Dedifferentiated amniotic fluid mesenchymal stem cell (primary cell): Measurements from ENCODE around the gene CTDSP1.
A peak's percentile ranks its signal among the peaks of the same experiment; 100 is the strongest.

Experiments used
- DNase-seq: peaks from one replicate; pipeline ENCODE4 v3.0.0-alpha.2; 2016; ENCODE audit errors: extremely low spot score

The CTDSP1 gene

GRCh38 chr2:218383892-218384519 is 15.7 kb upstream of the CTDSP1 start:
- no peak for DNase-seq

DNA sequence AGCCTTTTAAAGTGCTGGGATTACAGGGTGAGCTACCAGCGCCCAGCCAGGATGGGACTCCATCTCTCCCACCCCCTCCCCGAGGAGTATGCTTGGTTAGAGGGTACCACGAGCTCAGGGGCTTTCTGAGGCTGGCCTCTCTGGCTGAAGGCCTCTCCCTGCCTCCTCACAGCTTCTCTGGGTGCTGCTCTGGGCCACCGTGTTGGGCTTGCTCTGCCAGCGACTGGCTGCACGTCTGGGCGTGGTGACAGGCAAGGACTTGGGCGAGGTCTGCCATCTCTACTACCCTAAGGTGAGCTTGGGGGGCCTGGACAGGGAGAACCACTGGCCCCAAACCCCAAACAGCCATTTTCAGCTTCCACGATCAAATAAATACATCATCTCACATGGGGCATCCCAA is 14.7 kb upstream of the CTDSP1 start:
- DNase-seq: no peak

- no peak for DNase-seq
These were observed 12.9 kb upstream of the CTDSP1 start for GRCh38 chr2:218386505-218387368.

DNA sequence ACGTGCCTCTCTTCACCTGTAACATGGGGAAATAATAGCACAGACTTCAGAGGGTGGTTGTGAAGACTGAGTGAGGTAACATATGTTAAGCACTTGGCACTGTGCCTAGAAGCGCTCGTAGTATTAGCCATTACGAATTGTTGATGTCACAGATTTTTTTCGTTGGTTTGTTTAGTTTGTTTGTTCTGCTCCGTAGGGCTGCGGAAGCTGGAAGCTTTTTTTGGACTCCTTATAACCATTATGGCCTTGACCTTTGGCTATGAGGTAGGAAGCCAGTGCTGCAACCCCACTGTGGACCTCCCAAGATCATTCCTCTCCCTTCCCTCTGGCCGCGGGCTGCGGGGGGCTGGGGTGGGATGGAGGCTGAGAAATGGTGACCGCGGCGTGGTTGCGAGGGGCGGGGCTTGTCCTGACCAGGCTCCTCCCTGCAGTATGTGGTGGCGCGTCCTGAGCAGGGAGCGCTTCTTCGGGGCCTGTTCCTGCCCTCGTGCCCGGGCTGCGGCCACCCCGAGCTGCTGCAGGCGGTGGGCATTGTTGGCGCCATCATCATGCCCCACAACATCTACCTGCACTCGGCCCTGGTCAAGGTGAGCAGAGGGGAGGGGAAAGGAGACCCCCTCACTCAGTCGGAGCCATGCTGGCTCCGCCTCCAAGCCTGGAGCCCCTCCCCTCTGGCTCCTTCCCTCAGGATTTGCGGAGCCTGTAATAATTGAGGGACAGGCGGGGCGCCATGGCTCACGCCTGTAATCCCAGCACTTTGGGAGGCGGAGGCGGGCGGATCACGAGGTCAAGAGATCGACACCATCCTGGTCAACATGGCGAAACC is 12.1 kb upstream of the CTDSP1 start:
- DNase-seq: no peak

- DNase-seq: no peak
These were observed 10.1 kb upstream of the CTDSP1 start for GRCh38 chr2:218389333-218390150.

GRCh38 chr2:218391202-218391601 is 8.5 kb upstream of the CTDSP1 start:
- no peak for DNase-seq

- no peak for DNase-seq
These were observed 7.2 kb upstream of the CTDSP1 start for GRCh38 chr2:218392459-218392858.

GRCh38 chr2:218392891-218393462 is 6.7 kb upstream of the CTDSP1 start:
- DNase-seq: no peak

GRCh38 chr2:218393750-218394290 is 5.8 kb upstream of the CTDSP1 start:
- no peak for DNase-seq

- DNase-seq: no peak
These were observed 5.2 kb upstream of the CTDSP1 start for GRCh38 chr2:218394298-218395089.

GRCh38 chr2:218395090-218395444 is 4.6 kb upstream of the CTDSP1 start:
- DNase-seq: no peak

- DNase-seq: no peak
These were observed 4.2 kb upstream of the CTDSP1 start for GRCh38 chr2:218395456-218395825.

GRCh38 chr2:218395826-218396687 is 3.6 kb upstream of the CTDSP1 start:
- peak; percentile 92 for DNase-seq

- peak; percentile 53 for DNase-seq
These were observed 2.8 kb upstream of the CTDSP1 start for GRCh38 chr2:218396688-218397462.

DNA sequence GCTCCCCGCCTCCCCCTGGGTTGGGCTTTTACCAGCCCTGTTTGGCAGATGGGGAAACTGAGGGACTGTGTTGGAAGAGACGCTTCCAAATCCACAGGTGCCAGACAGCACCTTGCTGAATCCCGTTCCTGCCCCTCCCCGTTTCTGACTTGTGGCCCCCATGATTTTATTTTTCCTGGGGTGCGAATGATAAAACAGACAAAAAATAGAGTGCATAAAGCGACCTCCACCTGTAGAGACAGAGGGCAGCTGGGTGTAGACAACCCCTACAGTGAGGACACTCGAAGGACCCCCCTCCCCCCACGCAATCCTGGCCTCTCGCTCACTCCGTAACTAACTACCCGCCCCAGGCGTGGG is 2.2 kb upstream of the CTDSP1 start:
- no peak for DNase-seq

GRCh38 chr2:218397820-218398436 is 1.7 kb upstream of the CTDSP1 start:
- peak; percentile 44 for DNase-seq

GRCh38 chr2:218398437-218399390 is 954 bp upstream of the CTDSP1 start:
- peak; percentile 68 for DNase-seq
